Chondrocyte (in vitro differentiated cells): ENCODE measurements around the gene IST1. TPM values are rescaled to one million over a fixed set of nuclear protein-coding genes. Genes with fewer than 3 reads are reported as not detected.

Experiments used
- DNase-seq: peaks from one replicate; pipeline ENCODE4 v3.0.0; 2021; ENCODE audit warnings: mixed read lengths, low spot score
- H3K27ac Mint-ChIP-seq: one replicate; pipeline ENCODE4 v1.8.0; 2021; ENCODE audit warnings: mild to moderate bottlenecking, moderate library complexity, mixed read lengths; ENCODE audit not compliant: unreplicated experiment
- H3K27me3 Mint-ChIP-seq: 2 replicates; pipeline ENCODE4 v1.8.0; 2021; ENCODE audit warnings: low read depth, mixed read lengths
- H3K36me3 Mint-ChIP-seq: 2 replicates; pipeline ENCODE4 v1.8.0; 2021; ENCODE audit warnings: low read depth, mixed read lengths
- H3K4me1 Mint-ChIP-seq: 2 replicates; pipeline ENCODE4 v1.8.0; 2021; ENCODE audit warnings: low read depth, mild to moderate bottlenecking, mixed read lengths
- H3K4me3 Mint-ChIP-seq: one replicate; pipeline ENCODE4 v1.8.0; 2021; ENCODE audit warnings: mild to moderate bottlenecking, moderate library complexity, mixed read lengths; ENCODE audit not compliant: unreplicated experiment
- H3K9me3 Mint-ChIP-seq: 2 replicates; pipeline ENCODE4 v1.8.0; 2021; ENCODE audit warnings: low read depth, mixed read lengths
- CTCF ChIP-seq: fragments of 200-600 bp; sonication (generic); IDR thresholded peaks from 2 replicates; pipeline ENCODE4 v1.5.0; 2021; ENCODE audit warnings: antibody characterized with exemption, mild to moderate bottlenecking, moderate library complexity
- total RNA-seq: library from RNA; stranded (reverse); gene quantifications from 3 replicates; pipeline ENCODE4 v1.2.1, GENCODE V29; 2021

IST1 gene
- total RNA-seq, 1 donor from 2014 or later = 172 TPM

DNA sequence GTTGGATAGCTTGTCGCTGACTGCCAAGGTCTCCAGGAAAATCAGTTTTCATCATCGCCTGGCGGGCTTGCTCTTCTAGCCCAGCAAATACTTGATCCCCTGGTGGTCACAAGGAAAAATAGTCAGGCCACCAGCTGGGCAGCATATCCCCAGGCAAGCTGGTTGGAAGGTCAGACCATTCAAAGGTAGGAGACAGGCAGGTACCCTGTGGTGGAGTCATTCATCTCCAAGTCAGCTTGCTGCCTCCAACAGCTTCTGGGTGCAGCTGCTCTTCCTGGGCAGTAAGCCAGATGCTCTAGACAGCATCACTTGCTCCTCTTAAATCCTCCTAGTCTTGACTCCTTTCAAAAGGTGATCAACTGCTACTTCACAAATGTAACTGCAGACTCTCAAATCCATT lies 27.4 kb upstream of the IST1 start:
- Mint-ChIP-seq H3K4me3 (no peak overlapping the region), H3K27me3 (no peaks in the 10 kb centered on the region), H3K36me3 (peaks cover 28% of the 10 kb centered on the region), H3K4me1 (no peaks in the 10 kb centered on the region), H3K27ac (no peak overlapping the region), H3K9me3 (no peaks in the 10 kb centered on the region)
- no peak for TF ChIP-seq CTCF
- DNase-seq = no peak

DNA sequence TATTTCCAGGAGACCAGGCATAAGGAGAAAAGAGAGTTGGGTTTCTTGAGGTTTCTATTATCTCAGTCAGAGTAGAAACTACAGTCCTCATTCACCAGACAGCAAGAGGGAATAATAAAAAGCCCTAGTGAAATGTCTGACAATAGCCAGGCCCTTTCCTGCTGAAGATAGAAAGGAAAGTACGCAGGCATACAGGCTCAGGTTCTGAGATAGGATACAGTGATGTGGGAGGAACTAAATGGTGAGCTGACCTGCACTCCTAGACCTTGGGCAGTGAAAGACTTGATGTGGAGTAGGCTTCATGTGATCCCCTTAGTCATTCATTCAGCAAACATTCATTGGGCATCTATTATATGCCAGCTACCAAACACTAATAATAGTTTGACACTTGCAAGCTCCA lies 26.2 kb upstream of the IST1 start:
- Mint-ChIP-seq H3K27ac (no peak overlapping the region), H3K4me3 (no peak overlapping the region), H3K27me3 (no peaks in the 10 kb centered on the region), H3K9me3 (no peaks in the 10 kb centered on the region), H3K4me1 (no peaks in the 10 kb centered on the region), H3K36me3 (peaks cover 24% of the 10 kb centered on the region)
- no peak for DNase-seq
- no peak for TF ChIP-seq CTCF

- H3K9me3 Mint-ChIP-seq = no peaks in the 10 kb centered on the region
- peaks cover 16% of the 10 kb centered on the region for H3K36me3 Mint-ChIP-seq
- DNase-seq = no peak
- no peak overlapping the region for H3K4me3 Mint-ChIP-seq
- no peaks in the 10 kb centered on the region for H3K4me1 Mint-ChIP-seq
- no peak overlapping the region for H3K27ac Mint-ChIP-seq
- TF ChIP-seq CTCF = no peak
- no peaks in the 10 kb centered on the region for H3K27me3 Mint-ChIP-seq
Observed at GRCh38 chr16:71870818-71871217, 24.5 kb upstream of the IST1 start.

DNA sequence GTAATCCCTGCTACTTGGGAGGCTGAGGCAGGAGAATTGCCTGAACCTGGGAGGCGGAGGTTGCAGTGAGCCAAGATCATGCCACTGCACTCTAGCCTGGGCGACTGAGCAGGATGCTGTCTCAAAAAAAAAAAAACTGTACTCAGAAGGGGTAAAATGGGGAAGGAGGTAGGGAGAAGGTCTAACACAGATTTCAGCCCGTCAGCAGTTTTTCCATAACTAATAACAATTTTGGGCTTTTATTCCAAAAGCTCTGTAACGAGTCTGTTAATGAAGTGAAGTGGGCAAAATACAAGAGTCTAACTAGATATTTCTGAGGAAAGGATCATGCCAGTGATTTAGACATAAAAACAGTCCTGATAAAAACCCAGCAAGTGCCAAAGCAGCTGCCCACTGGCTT lies 22.1 kb upstream of the IST1 start:
- DNase-seq = no peak
- Mint-ChIP-seq H3K9me3 (no peaks in the 10 kb centered on the region), H3K27ac (no peak overlapping the region), H3K4me1 (no peaks in the 10 kb centered on the region), H3K27me3 (no peaks in the 10 kb centered on the region), H3K36me3 (peaks cover 18% of the 10 kb centered on the region), H3K4me3 (no peak overlapping the region)
- no peak for TF ChIP-seq CTCF

DNA sequence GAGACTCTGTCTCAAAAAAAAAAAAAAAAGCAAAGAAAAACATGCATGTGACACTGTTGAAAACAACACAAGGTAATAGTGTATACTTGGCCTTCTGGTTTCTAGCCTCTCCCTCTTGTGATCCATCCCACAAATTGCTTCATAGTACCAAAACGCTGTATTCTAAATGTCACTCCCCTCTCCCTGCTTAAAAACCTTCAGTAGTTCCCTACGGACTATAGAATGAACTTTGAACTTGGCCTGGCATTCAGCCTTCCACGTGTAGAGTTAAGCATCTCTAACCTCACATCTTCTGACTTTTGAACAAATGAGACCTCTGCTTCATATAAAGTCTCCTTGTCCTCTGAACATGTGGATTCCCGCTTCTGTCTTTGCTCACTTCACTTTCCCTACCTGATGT lies 16.4 kb upstream of the IST1 start:
- Mint-ChIP-seq H3K4me1 (peaks cover 11% of the 10 kb centered on the region), H3K27me3 (no peaks in the 10 kb centered on the region), H3K27ac (no peak overlapping the region), H3K9me3 (no peaks in the 10 kb centered on the region), H3K4me3 (no peak overlapping the region), H3K36me3 (peaks cover 22% of the 10 kb centered on the region)
- TF ChIP-seq CTCF = no peak
- DNase-seq = no peak
